Retinal pigment epithelial cell (primary cell): ENCODE data around the gene JPH2.

Experiments used
- DNase-seq: peaks from one replicate; pipeline ENCODE4 v3.0.0-alpha.2; 2010; ENCODE audit warnings: low read depth
- H3K4me3 ChIP-seq: 2 replicates; pipeline ENCODE4 v1.5.1; 2011; ENCODE audit warnings: mild to moderate bottlenecking, low read length, control low read depth, moderate library complexity
- TF ChIP-seq, protein P1 (sequence below): conservative IDR thresholded peaks from 2 replicates; pipeline ENCODE4 v1.5.1; 2011; ENCODE audit warnings: low read depth, low read length, control low read depth, inconsistent platforms

Gene JPH2

DNA sequence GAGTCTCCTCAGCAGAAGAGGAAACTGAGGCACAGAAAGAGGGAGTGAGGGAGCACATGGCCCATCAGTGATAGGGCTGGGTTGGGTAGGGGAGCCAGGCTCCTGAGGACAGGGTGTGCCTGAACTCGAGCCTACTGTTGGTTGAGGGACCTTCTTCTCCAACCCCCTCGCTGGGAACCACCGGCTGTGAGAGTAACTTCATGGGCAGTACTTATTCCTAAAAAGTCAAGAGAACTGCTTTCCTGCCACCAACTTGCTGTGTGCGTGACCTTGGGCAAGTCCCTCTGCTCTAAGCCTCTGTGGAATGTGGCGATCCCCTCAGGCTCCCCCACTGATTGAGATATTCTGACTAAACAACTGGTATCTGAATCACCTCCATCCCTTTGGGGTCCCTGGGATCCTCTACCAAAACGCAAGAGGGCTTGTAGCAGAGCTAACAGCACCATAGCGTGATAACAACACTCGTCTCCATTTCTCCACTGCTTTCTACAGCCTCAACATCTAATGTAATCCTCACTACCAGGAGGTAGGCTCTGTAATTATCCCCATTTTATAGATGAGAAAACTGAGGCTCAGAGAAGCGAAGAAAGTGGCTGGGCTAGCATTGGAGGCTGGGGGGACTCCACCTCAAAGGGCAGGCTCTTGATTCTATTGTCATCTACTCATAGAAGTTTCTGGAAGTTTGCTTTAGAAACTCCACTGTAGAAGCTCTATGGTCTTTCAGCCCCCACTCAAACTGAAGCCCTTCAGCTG is 76.0 kb downstream of the JPH2 start:
- TF ChIP-seq, protein P1, sequence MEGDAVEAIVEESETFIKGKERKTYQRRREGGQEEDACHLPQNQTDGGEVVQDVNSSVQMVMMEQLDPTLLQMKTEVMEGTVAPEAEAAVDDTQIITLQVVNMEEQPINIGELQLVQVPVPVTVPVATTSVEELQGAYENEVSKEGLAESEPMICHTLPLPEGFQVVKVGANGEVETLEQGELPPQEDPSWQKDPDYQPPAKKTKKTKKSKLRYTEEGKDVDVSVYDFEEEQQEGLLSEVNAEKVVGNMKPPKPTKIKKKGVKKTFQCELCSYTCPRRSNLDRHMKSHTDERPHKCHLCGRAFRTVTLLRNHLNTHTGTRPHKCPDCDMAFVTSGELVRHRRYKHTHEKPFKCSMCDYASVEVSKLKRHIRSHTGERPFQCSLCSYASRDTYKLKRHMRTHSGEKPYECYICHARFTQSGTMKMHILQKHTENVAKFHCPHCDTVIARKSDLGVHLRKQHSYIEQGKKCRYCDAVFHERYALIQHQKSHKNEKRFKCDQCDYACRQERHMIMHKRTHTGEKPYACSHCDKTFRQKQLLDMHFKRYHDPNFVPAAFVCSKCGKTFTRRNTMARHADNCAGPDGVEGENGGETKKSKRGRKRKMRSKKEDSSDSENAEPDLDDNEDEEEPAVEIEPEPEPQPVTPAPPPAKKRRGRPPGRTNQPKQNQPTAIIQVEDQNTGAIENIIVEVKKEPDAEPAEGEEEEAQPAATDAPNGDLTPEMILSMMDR: no peak
- H3K4me3 ChIP-seq: no peak overlapping the region
- no peak for DNase-seq

DNA sequence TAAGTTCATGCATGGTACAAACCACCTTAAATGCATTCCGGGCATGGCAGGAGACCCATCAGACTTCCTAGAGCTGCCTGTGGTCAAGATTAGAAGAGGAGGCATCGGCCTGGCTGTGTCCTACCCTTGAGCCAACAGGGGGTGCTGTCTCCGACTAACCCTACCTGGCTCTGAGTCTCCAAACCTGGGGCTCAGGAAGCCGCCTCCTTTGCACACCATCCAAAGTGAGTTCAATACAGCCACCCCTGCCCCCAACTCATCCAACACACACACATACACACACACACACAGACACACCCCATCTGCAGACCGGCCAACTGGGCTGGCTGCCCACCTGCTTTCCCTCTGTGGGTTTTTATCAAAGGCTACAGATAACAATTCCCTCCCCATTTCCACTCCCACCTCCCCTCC is 77.0 kb downstream of the JPH2 start:
- no peak for DNase-seq
- H3K4me3 ChIP-seq: no peak overlapping the region
- TF ChIP-seq, protein P1: peak; percentile 34

DNA sequence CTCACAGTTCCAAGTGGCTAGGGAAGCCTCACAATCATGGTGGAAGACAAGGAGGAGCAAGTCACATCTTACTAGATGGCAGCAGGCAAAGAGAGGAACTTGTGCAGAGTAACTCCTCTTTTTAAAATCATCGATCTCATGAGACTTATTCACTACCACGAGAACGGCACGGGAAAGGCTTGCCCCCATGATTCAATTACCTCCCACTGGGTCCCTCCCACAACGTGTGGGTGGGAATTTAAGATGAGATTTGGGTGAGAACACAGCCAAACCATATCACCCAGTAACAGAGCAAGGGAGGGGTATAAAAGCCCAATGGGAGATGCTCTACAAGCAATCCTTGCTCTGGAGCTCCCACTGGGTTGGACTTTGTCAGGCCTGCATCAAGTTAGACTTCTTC is 80.4 kb downstream of the JPH2 start:
- no peak for DNase-seq
- no peak overlapping the region for H3K4me3 ChIP-seq
- TF ChIP-seq, protein P1: no peak

DNA sequence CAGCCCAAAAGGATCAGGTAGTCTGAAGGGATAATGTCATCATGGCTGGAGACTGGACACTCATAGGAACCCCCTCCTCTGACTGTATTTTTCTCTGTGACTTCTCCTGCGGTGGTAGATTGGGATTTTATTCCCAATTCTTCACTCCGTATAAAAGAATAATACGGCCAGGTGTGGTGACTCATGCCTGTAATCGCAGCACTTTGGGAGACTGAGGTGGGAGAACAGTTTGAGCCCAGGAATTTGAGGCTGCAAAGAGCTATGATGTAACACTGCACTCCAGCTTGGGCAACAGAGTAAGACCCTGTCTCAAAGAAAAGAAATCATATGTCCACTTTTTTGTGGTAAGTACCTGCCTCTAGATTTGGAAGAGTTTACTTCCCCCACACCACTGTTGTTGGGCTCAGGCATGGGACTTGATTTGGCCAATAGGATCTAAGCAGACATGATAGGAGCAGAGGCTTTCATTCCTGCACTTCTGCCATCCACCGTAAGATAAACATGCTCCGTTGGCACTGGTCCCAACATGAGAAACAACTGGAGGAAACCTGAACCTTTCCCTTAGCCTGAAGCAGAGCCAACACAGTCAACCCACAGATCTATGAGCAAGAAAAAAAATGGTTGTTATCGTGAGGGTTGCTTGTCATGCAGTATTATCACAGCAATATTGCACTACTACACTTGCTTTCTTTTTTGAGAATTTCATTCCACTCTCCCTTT is 82.0 kb downstream of the JPH2 start:
- TF ChIP-seq, protein P1: no peak
- no peak overlapping the region for H3K4me3 ChIP-seq
- DNase-seq: no peak

- DNase-seq: no peak
- no peak overlapping the region for H3K4me3 ChIP-seq
- TF ChIP-seq, protein P1: no peak
Observed at GRCh38 chr20:44102582-44102981, 84.4 kb downstream of the JPH2 start.

DNA sequence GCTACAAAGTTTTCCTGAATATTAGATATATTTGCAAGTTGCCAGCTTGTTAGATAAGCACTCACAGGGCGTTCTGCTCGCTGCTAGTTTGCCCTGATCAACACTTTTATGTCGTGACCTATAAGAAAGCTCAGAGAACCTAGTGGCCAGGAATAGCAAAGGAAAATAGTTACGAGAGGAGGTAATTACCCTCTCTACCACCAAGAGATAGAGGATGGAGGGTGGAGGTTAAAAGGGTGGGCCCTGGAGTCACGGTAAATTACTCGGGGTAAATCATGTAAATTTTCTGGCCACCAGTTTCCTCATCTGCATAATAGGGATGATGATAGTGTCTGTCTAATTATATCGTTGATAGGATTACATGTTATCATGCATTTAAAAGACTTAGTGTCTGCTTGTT is 87.2 kb downstream of the JPH2 start:
- H3K4me3 ChIP-seq: no peak overlapping the region
- DNase-seq: no peak
- TF ChIP-seq, protein P1: no peak

- DNase-seq: no peak
- TF ChIP-seq, protein P1: no peak
- no peak overlapping the region for H3K4me3 ChIP-seq
Observed at GRCh38 chr20:44098657-44099056, 88.3 kb downstream of the JPH2 start.
